HG03025 (cell line): ENCODE results near the gene SSBP4.

Experiments
- ATAC-seq: cut with Tn5 transposase; IDR thresholded peaks from one replicate; pipeline ENCODE4 v1.9.1; 2021; ENCODE audit warnings: mild to moderate bottlenecking, moderate library complexity; ENCODE audit not compliant: unreplicated experiment, low FRiP score

SSBP4 gene

DNA sequence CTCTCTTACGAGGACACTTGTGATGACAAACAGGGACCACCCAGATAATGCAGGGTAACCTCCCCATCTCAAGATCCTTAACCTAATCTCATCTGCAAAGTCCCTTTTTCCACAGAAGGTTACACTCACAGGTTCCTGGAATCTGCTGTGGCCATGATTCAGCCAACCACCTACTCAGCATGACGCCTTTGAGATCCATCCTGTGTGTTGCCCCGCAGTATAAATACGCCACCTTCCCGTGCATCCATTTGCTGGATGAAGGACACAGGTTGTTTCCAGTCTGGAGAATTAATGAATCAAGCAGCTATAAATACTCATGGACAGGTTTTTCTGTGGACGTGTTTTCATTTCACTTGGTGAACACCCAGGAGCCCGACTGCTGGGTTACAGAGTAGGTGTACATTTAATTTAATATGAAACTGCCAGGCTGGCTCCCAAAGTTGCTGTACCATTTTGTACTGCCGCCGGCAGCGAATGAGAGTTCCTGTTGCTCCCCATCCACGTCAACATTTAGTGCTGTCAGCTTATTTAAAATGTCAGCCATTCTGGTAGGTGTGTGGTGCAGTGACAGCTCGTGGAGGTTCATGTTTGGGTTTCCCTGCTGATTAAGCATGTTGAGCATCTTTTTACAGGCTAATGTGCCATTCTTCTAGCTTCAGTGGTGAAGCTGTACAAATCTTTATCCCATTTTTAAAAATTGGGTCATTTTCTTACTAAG is 62.5 kb downstream of the SSBP4 start:
- no peak for ATAC-seq

DNA sequence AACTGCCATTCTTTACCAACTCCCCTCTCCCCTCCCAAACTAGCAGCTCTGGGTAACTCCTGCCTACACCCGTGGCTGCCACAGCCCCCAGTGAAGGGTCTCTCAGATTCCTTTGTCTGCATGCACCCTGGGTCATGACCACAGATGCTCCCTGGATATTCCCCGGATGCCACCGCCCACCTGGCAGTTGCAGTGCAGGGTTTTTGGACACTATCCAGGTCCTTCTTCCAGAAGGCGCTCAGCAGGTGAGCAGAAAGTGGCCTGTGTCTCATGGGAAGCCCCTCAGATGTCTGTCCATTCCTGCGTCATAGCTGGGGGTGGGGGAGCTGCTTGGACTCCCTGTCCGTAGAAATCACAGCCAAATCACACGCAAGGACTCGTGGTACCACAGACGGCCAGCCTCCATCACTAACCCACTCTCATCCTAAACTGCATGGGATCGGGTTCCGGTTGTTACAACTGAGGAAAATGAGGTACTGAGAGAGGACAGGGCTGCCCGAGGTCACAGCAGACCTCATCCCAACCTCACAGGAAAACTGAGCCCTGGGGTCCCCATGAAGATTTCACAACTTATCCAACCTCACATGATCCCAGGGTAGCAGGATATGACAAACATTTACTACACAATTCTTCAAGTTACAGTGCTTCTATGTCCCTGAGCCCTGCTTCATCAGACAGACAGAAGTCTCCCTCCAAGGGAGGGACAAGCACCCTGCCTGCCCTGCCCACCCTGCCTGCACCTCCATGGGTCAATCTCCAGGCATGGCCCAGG is 64.1 kb downstream of the SSBP4 start:
- ATAC-seq, result no peak
